Amniotic stem cell (primary cell): ENCODE measurements around the gene SH3GL3.

ENCODE experiments used
- DNase-seq: peaks from one replicate; lab custom pipeline; 2025; lab: John Stamatoyannopoulos, UW

SH3GL3 gene

GRCh38 chr15:83510001-83510400, 62.9 kb downstream of the SH3GL3 start:
- no peak for DNase-seq

- no peak for DNase-seq
Observed at GRCh38 chr15:83512459-83512858, 65.3 kb downstream of the SH3GL3 start.

- no peak for DNase-seq
Observed at GRCh38 chr15:83514584-83514983, 67.4 kb downstream of the SH3GL3 start.

GRCh38 chr15:83515164-83515563, 68.0 kb downstream of the SH3GL3 start:
- no peak for DNase-seq

- DNase-seq: no peak
Observed at GRCh38 chr15:83516935-83517334, 69.8 kb downstream of the SH3GL3 start.

- DNase-seq: no peak
Observed at GRCh38 chr15:83526319-83526718, 79.2 kb downstream of the SH3GL3 start.

- DNase-seq: no peak
Observed at GRCh38 chr15:83533410-83533962, 86.3 kb downstream of the SH3GL3 start.

- DNase-seq: no peak
Observed at GRCh38 chr15:83537606-83538005, 90.5 kb downstream of the SH3GL3 start.

GRCh38 chr15:83538682-83539081, 91.5 kb downstream of the SH3GL3 start:
- no peak for DNase-seq

GRCh38 chr15:83545804-83546511, 98.8 kb downstream of the SH3GL3 start:
- DNase-seq: no peak

GRCh38 chr15:83546512-83546888, 99.4 kb downstream of the SH3GL3 start:
- no peak for DNase-seq

GRCh38 chr15:83547168-83547567, 100.0 kb downstream of the SH3GL3 start:
- DNase-seq: no peak

GRCh38 chr15:83549623-83550022, 102.5 kb downstream of the SH3GL3 start:
- no peak for DNase-seq

GRCh38 chr15:83554558-83554957, 107.4 kb downstream of the SH3GL3 start:
- no peak for DNase-seq

- no peak for DNase-seq
Observed at GRCh38 chr15:83555383-83555782, 108.2 kb downstream of the SH3GL3 start.

GRCh38 chr15:83556068-83556467, 108.9 kb downstream of the SH3GL3 start:
- DNase-seq: no peak

- DNase-seq: no peak
Observed at GRCh38 chr15:83556754-83557153, 109.6 kb downstream of the SH3GL3 start.

GRCh38 chr15:83558146-83558545, 111.0 kb downstream of the SH3GL3 start:
- no peak for DNase-seq

GRCh38 chr15:83559310-83559966, 112.3 kb downstream of the SH3GL3 start:
- peak; percentile 15 for DNase-seq

- no peak for DNase-seq
Observed at GRCh38 chr15:83561661-83562060, 114.5 kb downstream of the SH3GL3 start.

GRCh38 chr15:83565138-83565537, 118.0 kb downstream of the SH3GL3 start:
- no peak for DNase-seq

GRCh38 chr15:83565553-83566159, 118.5 kb downstream of the SH3GL3 start:
- no peak for DNase-seq

GRCh38 chr15:83567318-83567717, 120.2 kb downstream of the SH3GL3 start:
- DNase-seq: no peak
